Stimulated activated naive CD4-positive, alpha-beta T cell (primary cell): ENCODE measurements around the gene HIVEP1.
"Not testable (repeated sequence)": the region's sequence is repeated elsewhere in the genome, so short reads cannot be mapped to it uniquely, and the experiment has no call there.

Experiments
- DNase-seq, 6 experiments: peaks; one replicate each; lab custom pipeline; 2025; lab: John Stamatoyannopoulos, UW

Gene HIVEP1

GRCh38 chr6:12158686-12159415, 146.7 kb downstream of the HIVEP1 start:
- DNase-seq: no peak

GRCh38 chr6:12160326-12160725, 148.2 kb downstream of the HIVEP1 start:
- DNase-seq: no peak

DNA sequence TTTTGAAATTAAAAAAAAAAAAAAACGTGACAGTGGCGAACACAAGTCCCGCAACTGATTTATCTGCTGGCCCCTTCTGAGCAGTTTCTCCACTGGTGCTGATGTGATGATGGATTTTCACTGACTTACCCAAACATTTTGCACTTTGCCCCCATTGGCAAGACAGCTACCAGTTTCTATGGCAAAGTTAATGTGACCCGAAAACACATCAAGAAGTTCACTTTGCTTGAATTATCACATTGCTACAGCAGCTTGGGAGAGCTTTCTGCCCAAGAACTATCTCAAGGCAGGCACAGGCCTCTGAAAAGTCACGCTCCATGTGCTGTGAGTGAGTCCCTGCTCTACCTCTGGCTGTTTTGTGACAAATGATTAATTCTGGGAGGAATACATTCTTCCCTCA, 150.1 kb downstream of the HIVEP1 start:
- no peak for DNase-seq

DNA sequence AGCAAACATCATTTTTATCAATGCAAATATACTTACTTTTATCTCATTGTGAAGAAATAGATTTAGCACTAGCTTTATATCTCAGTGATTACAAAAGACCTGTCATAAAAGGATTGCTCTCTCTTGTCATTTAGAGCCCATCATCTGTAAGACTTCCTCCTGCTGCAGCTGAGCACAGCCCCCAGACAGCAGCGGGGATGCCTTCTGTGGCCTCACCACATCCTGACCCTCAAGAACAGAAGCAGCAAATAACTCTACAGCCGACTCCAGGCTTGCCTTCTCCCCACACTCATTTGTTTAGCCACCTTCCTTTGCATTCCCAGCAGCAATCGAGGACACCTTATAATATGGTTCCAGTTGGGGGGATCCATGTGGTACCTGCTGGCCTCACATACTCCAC, 151.0 kb downstream of the HIVEP1 start:
- DNase-seq: peak in 4 of 6 experiments; percentile 14 to 65 (median 58)

- no peak for DNase-seq
Observed at GRCh38 chr6:12163744-12164507, 151.8 kb downstream of the HIVEP1 start.

GRCh38 chr6:12164508-12164770, 152.3 kb downstream of the HIVEP1 start:
- DNase-seq: no peak

GRCh38 chr6:12165297-12165696, 153.2 kb downstream of the HIVEP1 start:
- DNase-seq: no peak

- DNase-seq: no peak
Observed at GRCh38 chr6:12165722-12166280, 153.7 kb downstream of the HIVEP1 start.

- peak in 2 of 6 experiments; percentile 3 to 10 for DNase-seq
Observed at GRCh38 chr6:12169377-12169776, 157.3 kb downstream of the HIVEP1 start.

- DNase-seq: no peak
Observed at GRCh38 chr6:12170351-12171092, 158.4 kb downstream of the HIVEP1 start.

- no peak for DNase-seq
Observed at GRCh38 chr6:12171717-12172116, 159.6 kb downstream of the HIVEP1 start.

- no peak for DNase-seq
Observed at GRCh38 chr6:12172572-12172971, 160.5 kb downstream of the HIVEP1 start.

GRCh38 chr6:12173181-12173580, 161.1 kb downstream of the HIVEP1 start:
- no peak for DNase-seq

GRCh38 chr6:12173661-12174060, 161.5 kb downstream of the HIVEP1 start:
- no peak for DNase-seq

DNA sequence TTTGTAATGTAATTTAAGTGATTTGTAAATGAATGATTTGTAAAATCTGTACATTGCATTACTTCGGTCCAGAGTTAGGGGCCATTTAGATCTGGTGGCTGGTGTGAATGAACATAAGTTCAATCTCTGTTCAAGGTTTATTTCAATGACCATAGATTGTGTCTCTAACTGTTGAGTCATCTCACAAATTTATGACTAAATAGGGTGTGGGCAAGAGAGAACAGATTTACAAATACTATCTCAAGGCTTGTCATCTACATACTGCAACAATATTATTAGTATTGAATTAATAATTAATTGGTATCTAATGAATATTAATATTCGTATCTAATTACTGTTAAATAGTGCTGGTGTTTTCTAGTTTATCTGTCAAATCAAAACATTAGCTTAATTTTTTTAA, 162.8 kb downstream of the HIVEP1 start:
- DNase-seq: no peak

- DNase-seq: no peak
Observed at GRCh38 chr6:12175626-12176025, 163.5 kb downstream of the HIVEP1 start.

GRCh38 chr6:12176782-12177181, 164.7 kb downstream of the HIVEP1 start:
- DNase-seq: not testable (repeated sequence)

DNA sequence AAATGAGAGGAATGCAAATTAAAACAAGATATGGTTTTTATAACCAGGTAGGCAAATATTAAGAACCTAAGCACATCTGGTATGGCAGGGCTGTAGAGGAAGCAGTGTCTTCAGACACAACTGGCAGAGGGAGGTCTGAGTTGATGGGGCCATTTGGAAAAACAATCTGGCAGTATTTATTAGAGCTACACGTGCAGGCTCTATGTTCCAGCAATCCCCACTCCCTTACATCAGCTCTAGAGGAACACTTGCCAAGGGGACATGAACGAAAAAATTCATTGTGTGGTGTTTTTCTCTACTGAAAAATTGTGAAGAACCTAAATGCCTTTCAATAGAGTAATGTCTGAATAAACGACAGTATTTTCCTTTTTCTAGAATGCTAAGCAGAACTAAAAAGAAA, 166.4 kb downstream of the HIVEP1 start:
- DNase-seq: no peak

- no peak for DNase-seq
Observed at GRCh38 chr6:12181481-12181880, 169.4 kb downstream of the HIVEP1 start.

DNA sequence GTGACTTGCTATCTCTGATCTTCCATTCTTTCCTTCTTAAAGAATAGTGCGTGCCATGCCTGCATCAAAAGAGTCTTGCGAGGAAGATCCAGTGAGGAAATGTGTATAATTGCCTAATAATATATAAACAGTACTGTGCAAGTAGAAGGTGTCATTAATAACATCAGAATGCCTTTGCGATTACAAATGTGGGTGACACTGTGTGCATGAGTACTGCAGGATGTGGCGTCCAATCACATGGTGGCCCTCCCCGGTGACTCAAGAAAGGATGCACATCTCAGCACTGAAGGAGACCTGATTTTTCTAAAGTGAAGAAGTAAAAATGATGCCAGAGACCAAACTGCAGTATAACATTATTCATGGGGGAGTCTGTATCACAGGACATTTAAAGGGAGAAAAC, 170.6 kb downstream of the HIVEP1 start:
- DNase-seq: no peak

GRCh38 chr6:12185081-12185673, 173.1 kb downstream of the HIVEP1 start:
- no peak for DNase-seq

DNA sequence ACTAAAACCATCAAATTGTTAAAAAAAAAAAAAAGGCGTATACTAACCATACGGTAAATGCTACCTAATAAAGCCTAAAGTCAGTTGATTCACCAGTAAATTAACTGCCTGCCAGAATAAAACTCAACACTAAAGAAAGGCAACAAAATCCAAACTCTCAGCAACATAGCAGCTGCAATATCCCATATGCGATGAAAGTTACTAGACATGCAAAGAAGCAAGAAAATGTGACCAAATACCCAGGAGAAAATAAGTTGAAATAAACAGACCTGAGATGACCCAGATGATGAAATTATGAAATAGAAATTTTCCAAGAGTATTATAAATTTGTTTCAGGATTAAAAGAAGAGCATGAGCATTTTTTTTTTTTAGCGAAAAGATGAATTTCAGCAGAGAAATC, 174.4 kb downstream of the HIVEP1 start:
- DNase-seq: no peak
